Measurements from ENCODE around the gene CCDC170.
"Not testable (repeated sequence)": the region's sequence is repeated elsewhere in the genome, so short reads cannot be mapped to it uniquely, and the experiment has no call there.

The CCDC170 gene

DNA sequence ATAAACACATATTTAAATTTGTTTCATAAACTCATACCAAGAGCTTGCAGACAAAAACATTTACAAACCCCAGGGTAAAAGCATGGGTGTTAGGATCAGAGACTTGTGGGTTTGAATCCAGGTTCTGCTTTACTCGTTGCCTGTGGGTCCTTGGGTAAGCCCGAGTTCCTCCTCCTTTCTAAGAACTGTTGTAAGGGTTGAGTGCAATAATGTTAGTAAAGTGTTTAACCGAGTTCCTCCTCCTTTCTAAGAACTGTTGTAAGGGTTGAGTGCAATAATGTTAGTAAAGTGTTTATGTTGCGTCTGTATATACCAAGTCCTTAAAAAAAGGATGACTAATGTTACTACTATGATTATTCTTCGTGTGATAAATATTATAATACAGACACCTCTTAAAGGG lies 18.7 kb downstream of the CCDC170 start:
- Histone ChIP-seq H3K9me3 (ENCODE audit: insufficient read depth, low read depth, low read length) (no peaks in the 10 kb centered on the region), H3K4me2 (ENCODE audit: low read depth, low read length, poor library complexity, severe bottlenecking) (no peak overlapping the region)

GRCh38 chr6:151514000-151514730 lies 20.3 kb downstream of the CCDC170 start:
- Histone ChIP-seq H2AFZ (ENCODE audit: low read length) (no peak overlapping the region), H3K9ac (ENCODE audit: low read depth, low read length, poor library complexity, severe bottlenecking) (no peak overlapping the region), H3K4me2 (ENCODE audit: low read depth, low read length, poor library complexity, severe bottlenecking) (no peak overlapping the region), H3K9me3 (ENCODE audit: insufficient read depth, low read depth, low read length) (no peaks in the 10 kb centered on the region), H3K4me1 (ENCODE audit: insufficient read depth, low read length, poor library complexity, severe bottlenecking) (no peaks in the 10 kb centered on the region), H3K27me3 (ENCODE audit: insufficient read depth, low read length, poor library complexity, severe bottlenecking) (no peaks in the 10 kb centered on the region), H4K20me1 (ENCODE audit: insufficient read depth, low read length, poor library complexity, severe bottlenecking) (no peaks in the 10 kb centered on the region), H3F3A (ENCODE audit: low read depth) (no peaks in the 10 kb centered on the region), H3K9me2 (replicated peaks; ENCODE audit: low read depth, low read length) (no peaks in the 10 kb centered on the region), H3K36me3 (ENCODE audit: insufficient read depth, low read length) (no peaks in the 10 kb centered on the region), H3K4me3 (ENCODE audit: low read length, poor library complexity, severe bottlenecking) (no peak overlapping the region), H3K79me2 (ENCODE audit: insufficient read depth, low read length) (no peaks in the 10 kb centered on the region)
- TF ChIP-seq, protein P1, sequence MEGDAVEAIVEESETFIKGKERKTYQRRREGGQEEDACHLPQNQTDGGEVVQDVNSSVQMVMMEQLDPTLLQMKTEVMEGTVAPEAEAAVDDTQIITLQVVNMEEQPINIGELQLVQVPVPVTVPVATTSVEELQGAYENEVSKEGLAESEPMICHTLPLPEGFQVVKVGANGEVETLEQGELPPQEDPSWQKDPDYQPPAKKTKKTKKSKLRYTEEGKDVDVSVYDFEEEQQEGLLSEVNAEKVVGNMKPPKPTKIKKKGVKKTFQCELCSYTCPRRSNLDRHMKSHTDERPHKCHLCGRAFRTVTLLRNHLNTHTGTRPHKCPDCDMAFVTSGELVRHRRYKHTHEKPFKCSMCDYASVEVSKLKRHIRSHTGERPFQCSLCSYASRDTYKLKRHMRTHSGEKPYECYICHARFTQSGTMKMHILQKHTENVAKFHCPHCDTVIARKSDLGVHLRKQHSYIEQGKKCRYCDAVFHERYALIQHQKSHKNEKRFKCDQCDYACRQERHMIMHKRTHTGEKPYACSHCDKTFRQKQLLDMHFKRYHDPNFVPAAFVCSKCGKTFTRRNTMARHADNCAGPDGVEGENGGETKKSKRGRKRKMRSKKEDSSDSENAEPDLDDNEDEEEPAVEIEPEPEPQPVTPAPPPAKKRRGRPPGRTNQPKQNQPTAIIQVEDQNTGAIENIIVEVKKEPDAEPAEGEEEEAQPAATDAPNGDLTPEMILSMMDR (conservative IDR thresholded peaks at IDR 0.05; ENCODE audit: low read length): no peak

More for the DNA sequence above, 18.7 kb downstream of the CCDC170 start:
- H4K20me1 ChIP-seq (ENCODE audit: insufficient read depth, low read length, poor library complexity, severe bottlenecking): no peaks in the 10 kb centered on the region
- no peaks in the 10 kb centered on the region for H3K9me2 ChIP-seq (replicated peaks; ENCODE audit: low read depth, low read length)
- H3F3A ChIP-seq (ENCODE audit: low read depth): no peaks in the 10 kb centered on the region
- no peaks in the 10 kb centered on the region for H3K79me2 ChIP-seq (ENCODE audit: insufficient read depth, low read length)
- no peak overlapping the region for H3K4me3 ChIP-seq (ENCODE audit: low read length, poor library complexity, severe bottlenecking)
- no peak overlapping the region for H2AFZ ChIP-seq (ENCODE audit: low read length)
- TF ChIP-seq EZH2phosphoT487 (IDR thresholded peaks at IDR 0.05; ENCODE audit: borderline replicate concordance): no peak
- TF ChIP-seq, protein P1 (conservative IDR thresholded peaks at IDR 0.05; ENCODE audit: low read length): no peak
- H3K9ac ChIP-seq (ENCODE audit: low read depth, low read length, poor library complexity, severe bottlenecking): no peak overlapping the region
- no peaks in the 10 kb centered on the region for H3K27me3 ChIP-seq (ENCODE audit: insufficient read depth, low read length, poor library complexity, severe bottlenecking)
- H3K36me3 ChIP-seq (ENCODE audit: insufficient read depth, low read length): no peaks in the 10 kb centered on the region
- H3K4me1 ChIP-seq (ENCODE audit: insufficient read depth, low read length, poor library complexity, severe bottlenecking): no peaks in the 10 kb centered on the region

- H3K4me1 ChIP-seq (ENCODE audit: insufficient read depth, low read length, poor library complexity, severe bottlenecking); H3K36me3 ChIP-seq (ENCODE audit: insufficient read depth, low read length); H2AFZ ChIP-seq (ENCODE audit: low read length); H3K9me2 ChIP-seq (replicated peaks; ENCODE audit: low read depth, low read length); H3K27me3 ChIP-seq (ENCODE audit: insufficient read depth, low read length, poor library complexity, severe bottlenecking); H3K79me2 ChIP-seq (ENCODE audit: insufficient read depth, low read length); H3K9ac ChIP-seq (ENCODE audit: low read depth, low read length, poor library complexity, severe bottlenecking); H4K20me1 ChIP-seq (ENCODE audit: insufficient read depth, low read length, poor library complexity, severe bottlenecking); H3K4me2 ChIP-seq (ENCODE audit: low read depth, low read length, poor library complexity, severe bottlenecking); H3F3A ChIP-seq (ENCODE audit: low read depth); H3K4me3 ChIP-seq (ENCODE audit: low read length, poor library complexity, severe bottlenecking): not testable (repeated sequence)
- peaks cover 14% of the 10 kb centered on the region; the same call in 1 of the 2 replicates for H3K9me3 ChIP-seq (ENCODE audit: insufficient read depth, low read depth, low read length)
These were observed 25.2 kb downstream of the CCDC170 start for GRCh38 chr6:151518992-151519391.

DNA sequence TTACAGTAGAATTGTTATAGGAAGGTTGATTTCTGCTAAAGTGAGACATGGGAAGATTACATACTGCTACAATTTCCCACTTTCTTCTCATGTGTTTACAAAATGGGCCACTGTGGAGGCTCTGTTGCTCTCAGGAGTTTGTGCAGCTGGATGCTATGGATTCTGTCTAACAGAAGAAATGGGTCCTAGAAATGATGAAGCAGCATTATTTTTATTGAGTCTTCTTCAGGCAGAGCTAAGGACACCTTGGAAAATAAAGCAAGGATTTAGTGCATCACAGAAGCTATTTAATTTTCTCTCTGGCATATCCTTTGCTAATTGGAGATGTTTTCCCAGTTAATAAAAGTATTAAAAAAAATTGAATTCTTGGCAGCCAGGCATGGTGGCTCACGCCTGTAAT lies 29.2 kb downstream of the CCDC170 start:
- no peak for TF ChIP-seq EZH2phosphoT487 (IDR thresholded peaks at IDR 0.05; ENCODE audit: borderline replicate concordance)
- TF ChIP-seq, protein P1 (conservative IDR thresholded peaks at IDR 0.05; ENCODE audit: low read length): no peak
- H3K27me3 ChIP-seq (ENCODE audit: insufficient read depth, low read length, poor library complexity, severe bottlenecking): no peaks in the 10 kb centered on the region
- no peak overlapping the region for H3K9ac ChIP-seq (ENCODE audit: low read depth, low read length, poor library complexity, severe bottlenecking)
- no peaks in the 10 kb centered on the region for H3K79me2 ChIP-seq (ENCODE audit: insufficient read depth, low read length)
- H3K36me3 ChIP-seq (ENCODE audit: insufficient read depth, low read length): no peaks in the 10 kb centered on the region
- H3K4me2 ChIP-seq (ENCODE audit: low read depth, low read length, poor library complexity, severe bottlenecking): no peak overlapping the region
- no peak overlapping the region for H3K4me3 ChIP-seq (ENCODE audit: low read length, poor library complexity, severe bottlenecking)
- H2AFZ ChIP-seq (ENCODE audit: low read length): no peak overlapping the region
- no peaks in the 10 kb centered on the region for H3K4me1 ChIP-seq (ENCODE audit: insufficient read depth, low read length, poor library complexity, severe bottlenecking)
- H3K9me3 ChIP-seq (ENCODE audit: insufficient read depth, low read depth, low read length): peaks cover 17% of the 10 kb centered on the region; the same call in 1 of the 2 replicates
- no peaks in the 10 kb centered on the region for H4K20me1 ChIP-seq (ENCODE audit: insufficient read depth, low read length, poor library complexity, severe bottlenecking)
- H3F3A ChIP-seq (ENCODE audit: low read depth): no peaks in the 10 kb centered on the region
- H3K9me2 ChIP-seq (replicated peaks; ENCODE audit: low read depth, low read length): no peaks in the 10 kb centered on the region

Measured in Loucy (cell line).